H1 (cell line): Measurements from ENCODE around the gene PRR19. TPM values are rescaled to one million over a fixed set of nuclear protein-coding genes. Genes with fewer than 3 reads are reported as not detected.

Experiments used
- CTCF ChIA-PET: fragments of 300-600 bp; sonication (Branson Sonifier 250); formaldehyde crosslinking; loops from one replicate; lab custom pipeline; 2021; ENCODE audit not compliant: partially characterized antibody; lab: Charles Lee
- POLR2A ChIA-PET: fragments of 300-600 bp; sonication (Branson Sonifier 250); formaldehyde crosslinking; loops from one replicate; lab custom pipeline; 2021; ENCODE audit warnings: inconsistent platforms; ENCODE audit not compliant: partially characterized antibody; lab: Charles Lee
- DNase-seq, 2 experiments: peaks; one replicate each; pipeline versions ENCODE4 v3.0.0 to v3.0.0-alpha.2; 2010 to 2022; ENCODE audit warnings: low spot score in 2 of 2, low read depth in 1 of 2, mixed read lengths in 1 of 2
- FAIRE-seq: peaks from 2 replicates; lab custom pipeline; 2011; peaks lifted over from hg19 to GRCh38; lab: Jason Lieb, UNC
- H2AFZ ChIP-seq: 2 replicates; pipeline ENCODE4 v1.8.1; 2012; ENCODE audit warnings: low read length, inconsistent platforms
- H2AK5ac ChIP-seq: 2 replicates; pipeline ENCODE4 v1.6.1; 2013; ENCODE audit warnings: low read depth, low read length
- H2BK120ac ChIP-seq: replicated peaks from 2 replicates; pipeline ENCODE3; 2013; ENCODE audit warnings: low read depth, low read length, inconsistent platforms
- H2BK12ac ChIP-seq: 2 replicates; pipeline ENCODE4 v1.6.1; 2013; ENCODE audit warnings: low read depth, low read length
- H2BK15ac ChIP-seq: 2 replicates; pipeline ENCODE4 v1.6.1; 2013; ENCODE audit warnings: low read length
- H2BK20ac ChIP-seq: 2 replicates; pipeline ENCODE4 v1.6.1; 2013; ENCODE audit warnings: low read length
- H2BK5ac ChIP-seq: 2 replicates; pipeline ENCODE4 v1.6.1; 2013; ENCODE audit warnings: low read depth, low read length
- H3K14ac ChIP-seq: 2 replicates; pipeline ENCODE4 v1.6.1; 2013; ENCODE audit warnings: inconsistent platforms; ENCODE audit not compliant: insufficient read length
- H3K18ac ChIP-seq: 2 replicates; pipeline ENCODE4 v1.6.1; 2013; ENCODE audit warnings: low read length; ENCODE audit errors: extremely low read depth
- H3K23ac ChIP-seq: 2 replicates; pipeline ENCODE4 v1.6.1; 2013; ENCODE audit warnings: inconsistent platforms; ENCODE audit not compliant: insufficient read length
- H3K23me2 ChIP-seq: 2 replicates; pipeline ENCODE4 v1.6.1; 2013; ENCODE audit warnings: low read depth, low read length
- H3K27ac ChIP-seq: 2 replicates; pipeline ENCODE4 v1.6.1; 2011; ENCODE audit warnings: low read depth, low read length, inconsistent platforms
- H3K27me3 ChIP-seq, 4 experiments: replicated peaks in 1 of 4; 1 replicate in 1 of 4; 2 replicates in 3 of 4; pipeline versions ENCODE4 v1.6.1 to v1.8.1; 2011 to 2013; ENCODE audit warnings: low read length in 3 of 4, mild to moderate bottlenecking in 3 of 4, inconsistent platforms in 2 of 4, mixed read lengths in 2 of 4, moderate library complexity in 1 of 4; ENCODE audit not compliant: control insufficient read depth in 3 of 4, insufficient read depth in 3 of 4; ENCODE audit errors: extremely low read depth in 1 of 4
- H3K36me3 ChIP-seq, 4 experiments: 2 replicates each; pipeline versions ENCODE4 v1.6.1 to v1.8.1; 2011 to 2013; ENCODE audit warnings: mild to moderate bottlenecking in 4 of 4, low read length in 3 of 4, moderate library complexity in 2 of 4, control low read depth in 1 of 4, inconsistent platforms in 1 of 4; ENCODE audit not compliant: insufficient read depth in 4 of 4, control insufficient read depth in 2 of 4
- H3K4ac ChIP-seq: replicated peaks from 2 replicates; pipeline ENCODE3; 2013; ENCODE audit warnings: low read length, low read depth, mixed read lengths, inconsistent platforms; ENCODE audit not compliant: insufficient read length
- H3K4me1 ChIP-seq, 4 experiments: replicated peaks in 1 of 4; 1 replicate in 1 of 4; 2 replicates in 3 of 4; pipeline versions ENCODE4 v1.6.1 to v1.8.1; 2011 to 2013; ENCODE audit warnings: low read length in 3 of 4, inconsistent platforms in 2 of 4, mixed read lengths in 1 of 4; ENCODE audit not compliant: insufficient read depth in 4 of 4, control insufficient read depth in 3 of 4
- H3K4me2 ChIP-seq, 2 experiments: 2 replicates each; pipeline versions ENCODE4 v1.6.1 to v1.8.1; 2011 to 2013; ENCODE audit warnings: low read depth in 2 of 2, low read length in 2 of 2, control low read depth in 1 of 2, inconsistent platforms in 1 of 2, mild to moderate bottlenecking in 1 of 2; ENCODE audit not compliant: insufficient read depth in 1 of 2
- H3K4me3 ChIP-seq, 4 experiments: fragments of 200-600, 300-600 bp in 1 of 4; sonication (generic), shearing (Covaris generic), sonication (Bioruptor Twin) in 1 of 4; 2 replicates each; pipeline versions ENCODE4 v1.5.1 to v1.8.1; 2011 to 2016; ENCODE audit warnings: low read length in 4 of 4, low read depth in 3 of 4, control low read depth in 2 of 4, inconsistent platforms in 2 of 4, mild to moderate bottlenecking in 2 of 4, mixed read lengths in 1 of 4, moderate library complexity in 1 of 4; ENCODE audit not compliant: insufficient read depth in 2 of 4; ENCODE audit errors: extremely low read depth in 1 of 4
- H3K56ac ChIP-seq: replicated peaks from 2 replicates; pipeline ENCODE3; 2013; ENCODE audit warnings: low read depth, mild to moderate bottlenecking, mixed read lengths, low read length, inconsistent platforms; ENCODE audit not compliant: insufficient read length
- H3K79me1 ChIP-seq: 2 replicates; pipeline ENCODE4 v1.6.1; 2013; ENCODE audit warnings: low read depth, low read length, control low read depth
- H3K79me2 ChIP-seq, 2 experiments: 2 replicates each; pipeline versions ENCODE4 v1.6.1 to v1.8.1; 2012 to 2013; ENCODE audit warnings: low read length in 2 of 2, mild to moderate bottlenecking in 2 of 2, inconsistent platforms in 1 of 2; ENCODE audit not compliant: insufficient read depth in 2 of 2, control insufficient read depth in 1 of 2
- H3K9ac ChIP-seq, 4 experiments: replicated peaks in 1 of 4; 1 replicate in 1 of 4; 2 replicates in 3 of 4; pipeline versions ENCODE4 v1.6.1 to v1.8.1; 2011 to 2013; ENCODE audit warnings: low read depth in 3 of 4, low read length in 3 of 4, control low read depth in 2 of 4, mild to moderate bottlenecking in 2 of 4, moderate library complexity in 2 of 4, inconsistent platforms in 1 of 4; ENCODE audit errors: extremely low read depth in 1 of 4
- H3K9me3 ChIP-seq, 2 experiments: 2 replicates each; pipeline versions ENCODE4 v1.6.1 to v1.8.1; 2012 to 2013; ENCODE audit warnings: mild to moderate bottlenecking in 2 of 2, moderate library complexity in 2 of 2, control low read depth in 1 of 2, inconsistent platforms in 1 of 2, low read depth in 1 of 2, low read length in 1 of 2, mixed read lengths in 1 of 2; ENCODE audit not compliant: insufficient read depth in 2 of 2
- H4K20me1 ChIP-seq, 2 experiments: replicated peaks in 1 of 2; 2 replicates each; pipeline versions ENCODE3 to v1.8.1; 2011 to 2013; ENCODE audit warnings: inconsistent platforms in 2 of 2, low read length in 2 of 2, mild to moderate bottlenecking in 1 of 2; ENCODE audit not compliant: insufficient read depth in 2 of 2, control insufficient read depth in 1 of 2
- H4K5ac ChIP-seq: 2 replicates; pipeline ENCODE4 v1.6.1; 2013; ENCODE audit warnings: low read length, low read depth, mixed read lengths, inconsistent platforms; ENCODE audit not compliant: insufficient read length
- H4K8ac ChIP-seq: 2 replicates; pipeline ENCODE4 v1.8.0; 2013; ENCODE audit warnings: mild to moderate bottlenecking, moderate library complexity, low read length, inconsistent platforms; ENCODE audit not compliant: insufficient read depth; ENCODE audit errors: extremely low read depth
- H4K91ac ChIP-seq: replicated peaks from 2 replicates; pipeline ENCODE3; 2013; ENCODE audit warnings: low read length, mixed read lengths, inconsistent platforms; ENCODE audit not compliant: insufficient read length
- BRCA1 ChIP-seq: IDR thresholded peaks from 2 replicates; pipeline ENCODE4 v1.6.1; 2012; ENCODE audit warnings: low read depth, low read length, improper control_type of control experiment
- FOSL1 ChIP-seq: IDR thresholded peaks from 2 replicates; pipeline ENCODE4 v1.6.1; 2011; ENCODE audit warnings: mild to moderate bottlenecking, low read depth, low read length, moderate library complexity; ENCODE audit not compliant: insufficient read depth
- KDM1A ChIP-seq: fragments of 200-600, 300-600 bp; sonication (generic); IDR thresholded peaks from 2 replicates; pipeline ENCODE4 v1.7.1; 2016; ENCODE audit warnings: mild to moderate bottlenecking, low read length, borderline replicate concordance
- POLR2AphosphoS5 ChIP-seq: IDR thresholded peaks from 2 replicates; pipeline ENCODE4 v1.6.1; 2011; ENCODE audit warnings: low read depth, low read length
- RBBP5 ChIP-seq: IDR thresholded peaks from 2 replicates; pipeline ENCODE4 v1.7.1; 2012; ENCODE audit warnings: low read depth, mild to moderate bottlenecking, inconsistent platforms, low read length, moderate library complexity, borderline replicate concordance
- RXRA ChIP-seq: IDR thresholded peaks from 2 replicates; pipeline ENCODE4 v1.6.1; 2011; ENCODE audit warnings: low read depth, mild to moderate bottlenecking, low read length, moderate library complexity; ENCODE audit not compliant: insufficient read depth
- TAF1 ChIP-seq: IDR thresholded peaks from 2 replicates; pipeline ENCODE4 v1.6.1; 2011; ENCODE audit warnings: mild to moderate bottlenecking, low read depth, low read length
- TCF12 ChIP-seq: IDR thresholded peaks from 2 replicates; pipeline ENCODE4 v1.6.1; 2011; ENCODE audit warnings: low read depth, mild to moderate bottlenecking, low read length
- ZNF274 ChIP-seq: IDR thresholded peaks from 2 replicates; pipeline ENCODE4 v1.7.0; 2012; ENCODE audit warnings: low read length, borderline replicate concordance; ENCODE audit errors: extremely low read depth
- WGBS, 2 experiments: shearing (Covaris generic) in 1 of 2; methylation state at CpG; one replicate each; pipeline versions ENCODE4 v1.1.6 to v1.1.7; 2013 to 2015; ENCODE audit warnings: low lambda C conversion rate in 2 of 2, mixed read lengths in 2 of 2, inconsistent platforms in 1 of 2, low coverage in 1 of 2, missing lambda C conversion rate in 1 of 2; ENCODE audit not compliant: insufficient replicate concordance in 2 of 2, insufficient coverage in 1 of 2, insufficient read length in 1 of 2; ENCODE audit errors: extremely low coverage in 1 of 2, missing lambda C conversion rate in 1 of 2; 5-methylcytosine and 5-hydroxymethylcytosine counted together
- polyA plus RNA-seq, 7 experiments: library from polyadenylated mRNA; depleted of rRNA in 3 of 7; stranded (reverse) in 5 of 7; unstranded in 2 of 7; fragments of >200 nt in 5 of 7; fragments of 200-250 nt in 2 of 7; gene quantifications; 1 replicate in 5 of 7; 2 replicates in 1 of 7; 4 replicates in 1 of 7; pipeline versions ENCODE4 v1.2.1 to v1.2.3, GENCODE V29; 2011 to 2013; ENCODE audit warnings: missing spikeins in 2 of 7, mixed read lengths in 2 of 7
- total RNA-seq: library from RNA; stranded (reverse); fragmentation: NEBNext Ultra II Directional; extraction: Animal tissue kit (Norgen Biotek cat#: 25700); gene quantifications from 2 replicates; pipeline ENCODE4 v1.2.1, GENCODE V29; 2021
- TF ChIP-seq, protein P1 (sequence below): IDR thresholded peaks from 2 replicates; pipeline ENCODE4 v1.6.1; 2012; ENCODE audit warnings: inconsistent platforms
- TF ChIP-seq, protein P2 (sequence below): IDR thresholded peaks from 2 replicates; pipeline ENCODE4 v1.6.1; 2011; ENCODE audit warnings: low read length, improper control_type of control experiment

Gene PRR19
- total and polyA plus RNA-seq, 2 of the 8 experiments (the other 6 are each of a cell fraction or from before 2014, with no cell fraction given), result 7.2 to 7.5 TPM

DNA sequence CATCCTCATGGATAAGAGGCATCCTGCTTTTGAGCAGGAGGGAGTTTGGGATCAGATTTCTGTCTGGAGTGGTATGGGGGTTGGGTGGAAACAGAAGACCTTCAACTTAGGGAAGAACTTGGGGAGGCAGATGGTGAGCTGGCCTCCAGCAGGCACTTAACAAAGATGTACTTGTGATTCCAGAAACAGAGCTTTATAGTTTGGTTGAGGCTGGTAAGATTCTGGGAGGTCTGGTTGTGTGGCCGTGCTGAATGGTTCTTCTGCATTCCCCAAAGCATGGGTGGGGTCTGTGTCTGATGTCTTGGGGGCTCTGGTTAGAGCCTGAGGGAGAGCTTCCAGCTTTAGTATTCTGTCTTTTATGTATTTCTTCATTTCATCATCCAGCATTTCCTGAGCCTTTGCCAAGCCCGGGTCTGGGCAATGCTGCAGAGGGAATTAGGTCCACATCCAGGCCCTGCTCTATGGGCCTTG lies 28.3 kb downstream of the PRR19 start:
- Histone ChIP-seq H2BK12ac (no peak overlapping the region), H3K9me3 (no peaks in the 10 kb centered on the region), H4K5ac (no peak overlapping the region), H3K14ac (no peak overlapping the region), H2BK20ac (no peak overlapping the region), H3K23ac (no peak overlapping the region), H2BK5ac (no peak overlapping the region), H2AK5ac (no peak overlapping the region), H3K56ac (no peak overlapping the region), H3K4me3 (no peak overlapping the region), H3K27me3 (no peaks in the 10 kb centered on the region), H3K79me1 (peaks cover 8% of the 10 kb centered on the region; the same call in 1 of the 2 replicates), H4K20me1 (peaks cover 0 to 15% of the 10 kb centered on the region in 2 experiments), H3K23me2 (peaks cover 5% of the 10 kb centered on the region; the same call in 1 of the 2 replicates), H4K91ac (no peak overlapping the region), H3K9ac (no peak overlapping the region), H3K4me2 (no peak overlapping the region), H3K79me2 (peaks cover 0 to 16% of the 10 kb centered on the region in 2 experiments; a peak in 1 of 4 replicates), H4K8ac (no peak overlapping the region), H2AFZ (no peak overlapping the region), H3K36me3 (no peaks in the 10 kb centered on the region), H3K4ac (no peak overlapping the region), H3K18ac (no peak overlapping the region), H3K27ac (no peak overlapping the region), H2BK120ac (no peak overlapping the region), H3K4me1 (peaks cover 0 to 4% (median 1%) of the 10 kb centered on the region in 4 experiments; a peak in 3 of 7 replicates), H2BK15ac (no peak overlapping the region)
- TF ChIP-seq BRCA1, result no peak
- TF ChIP-seq TCF12, result no peak
- TF ChIP-seq RXRA, result no peak
- TF ChIP-seq POLR2AphosphoS5, result no peak
- no peak for TF ChIP-seq KDM1A
- TF ChIP-seq ZNF274, result no peak
- TF ChIP-seq, protein P1, sequence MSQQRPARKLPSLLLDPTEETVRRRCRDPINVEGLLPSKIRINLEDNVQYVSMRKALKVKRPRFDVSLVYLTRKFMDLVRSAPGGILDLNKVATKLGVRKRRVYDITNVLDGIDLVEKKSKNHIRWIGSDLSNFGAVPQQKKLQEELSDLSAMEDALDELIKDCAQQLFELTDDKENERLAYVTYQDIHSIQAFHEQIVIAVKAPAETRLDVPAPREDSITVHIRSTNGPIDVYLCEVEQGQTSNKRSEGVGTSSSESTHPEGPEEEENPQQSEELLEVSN, result no peak
- TF ChIP-seq, protein P2, sequence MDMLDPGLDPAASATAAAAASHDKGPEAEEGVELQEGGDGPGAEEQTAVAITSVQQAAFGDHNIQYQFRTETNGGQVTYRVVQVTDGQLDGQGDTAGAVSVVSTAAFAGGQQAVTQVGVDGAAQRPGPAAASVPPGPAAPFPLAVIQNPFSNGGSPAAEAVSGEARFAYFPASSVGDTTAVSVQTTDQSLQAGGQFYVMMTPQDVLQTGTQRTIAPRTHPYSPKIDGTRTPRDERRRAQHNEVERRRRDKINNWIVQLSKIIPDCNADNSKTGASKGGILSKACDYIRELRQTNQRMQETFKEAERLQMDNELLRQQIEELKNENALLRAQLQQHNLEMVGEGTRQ, result no peak
- TF ChIP-seq FOSL1, result no peak
- no peak for TF ChIP-seq RBBP5
- TF ChIP-seq TAF1, result no peak
- DNase-seq, result no peak
- ChIA-PET POLR2A (interaction anchor here (0.6 to 1.3 kb wide), 2 partner anchors 40 to 86 kb away, joined by 3 read pairs; no protein-coding TSS in a partner anchor), CTCF (interaction anchor here (0.8 to 8.8 kb wide), 6 partner anchors 15 to 302 kb away, joined by 3 to 90 read pairs (median 4); no protein-coding TSS in a partner anchor)
- 79% methylated on average over 2 of the region's 2 CpGs; no CpG with 5 or more reads in 1 of the 2 experiments for WGBS, 2 experiments
- FAIRE-seq, result no peak
